Stimulated activated CD4-positive, alpha-beta T cell treated with anti-CD3 and anti-CD28 coated beads, Interleukin-12 subunit alpha, Interleukin-12 subunit beta, amount 100 ng/mL, for 48 hours (primary cell): ENCODE results near the gene DNPH1.

Experiments
- DNase-seq, 3 donors: peaks; one replicate each; pipeline ENCODE4 v3.0.0-alpha.2; 2020; ENCODE audit warnings: low read depth in 2 of 3, low spot score in 1 of 3

The DNPH1 gene

DNA sequence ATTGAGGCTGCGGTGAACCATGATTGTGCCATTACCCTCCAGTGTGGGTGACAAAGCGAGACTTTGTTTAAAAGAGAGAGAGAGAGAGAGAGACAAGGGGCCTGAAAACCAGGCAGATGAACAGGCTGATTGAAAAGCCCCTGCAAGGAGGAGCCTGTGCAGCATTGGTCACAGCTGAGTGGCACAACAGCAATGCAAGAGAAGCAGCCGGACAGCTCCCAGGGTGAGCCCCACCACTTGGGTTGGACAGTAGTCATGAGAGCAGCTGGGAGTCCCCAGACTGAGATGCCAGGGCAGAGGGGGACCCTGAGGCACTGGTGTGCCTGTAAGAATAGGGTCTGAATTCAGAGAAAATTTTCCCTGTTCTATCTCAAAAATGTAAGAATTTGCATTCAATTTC is 10.2 kb downstream of the DNPH1 start:
- DNase-seq, result no peak

GRCh38 chr6:43217351-43217750 is 11.9 kb downstream of the DNPH1 start:
- no peak for DNase-seq

GRCh38 chr6:43216200-43216599 is 13.1 kb downstream of the DNPH1 start:
- DNase-seq, result no peak

GRCh38 chr6:43215066-43215465 is 14.2 kb downstream of the DNPH1 start:
- DNase-seq, result no peak

- DNase-seq, result no peak
These were observed 15.8 kb downstream of the DNPH1 start for GRCh38 chr6:43213431-43213830.

GRCh38 chr6:43211955-43212354 is 17.3 kb downstream of the DNPH1 start:
- no peak for DNase-seq

- no peak for DNase-seq
These were observed 22.0 kb downstream of the DNPH1 start for GRCh38 chr6:43207286-43207685.

DNA sequence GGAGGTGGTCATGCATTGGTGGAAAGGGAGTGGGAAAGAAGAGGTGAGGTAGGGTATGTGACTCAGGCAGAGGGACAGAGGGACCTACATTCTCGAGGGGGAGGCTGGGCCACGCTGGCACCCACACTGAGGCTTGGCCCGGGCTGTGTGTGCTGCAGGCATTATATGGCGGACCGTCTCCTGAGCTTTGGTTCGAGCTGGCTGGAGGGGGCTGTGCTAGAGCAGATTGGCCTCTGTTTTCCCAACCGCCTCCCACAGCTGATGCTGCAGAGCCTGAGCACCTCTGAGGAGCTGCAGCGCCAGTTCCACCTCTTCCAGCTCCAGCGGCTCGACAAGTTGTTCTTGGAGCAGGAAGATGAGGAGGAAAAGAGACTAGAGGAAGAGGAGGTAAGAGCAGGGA is 23.4 kb downstream of the DNPH1 start:
- DNase-seq, result no peak

- no peak for DNase-seq
These were observed 24.8 kb downstream of the DNPH1 start for GRCh38 chr6:43204271-43205105.

GRCh38 chr6:43203718-43204095 is 25.6 kb downstream of the DNPH1 start:
- DNase-seq, result no peak

DNA sequence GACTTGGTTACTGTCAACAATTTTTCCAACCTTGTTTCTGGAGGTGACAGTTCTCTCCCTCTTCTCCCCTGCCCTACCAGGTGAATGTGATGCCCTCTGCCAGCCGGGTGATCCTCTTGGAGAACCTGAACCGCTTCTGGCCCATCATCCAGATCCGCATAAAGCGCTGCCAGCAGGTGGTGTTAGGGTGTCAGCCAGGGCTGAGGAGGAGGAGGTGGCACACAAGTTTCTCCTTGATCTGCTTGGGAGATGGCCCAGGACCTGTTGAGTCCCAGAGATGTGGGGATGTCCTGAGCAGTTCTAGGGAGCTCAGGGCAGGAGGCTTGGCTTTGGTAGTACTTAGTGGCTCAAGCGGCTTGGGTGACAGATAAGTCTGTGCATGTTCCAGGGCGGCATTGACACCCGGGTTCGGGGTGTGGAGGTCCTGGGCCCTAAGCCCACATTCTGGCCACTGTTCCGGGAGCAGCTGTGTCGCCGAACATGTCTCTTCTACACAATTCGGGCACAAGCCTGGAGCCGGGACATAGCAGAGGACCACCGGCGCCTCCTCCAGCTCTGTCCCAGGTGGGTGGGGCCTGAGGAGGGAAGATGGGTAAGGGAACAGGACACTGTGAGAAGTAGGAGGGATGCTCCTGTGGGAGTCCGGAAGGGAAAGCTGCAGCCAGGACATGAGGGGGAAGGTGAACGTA is 26.1 kb downstream of the DNPH1 start:
- no peak for DNase-seq

GRCh38 chr6:43202451-43202850 is 26.8 kb downstream of the DNPH1 start:
- no peak for DNase-seq

DNA sequence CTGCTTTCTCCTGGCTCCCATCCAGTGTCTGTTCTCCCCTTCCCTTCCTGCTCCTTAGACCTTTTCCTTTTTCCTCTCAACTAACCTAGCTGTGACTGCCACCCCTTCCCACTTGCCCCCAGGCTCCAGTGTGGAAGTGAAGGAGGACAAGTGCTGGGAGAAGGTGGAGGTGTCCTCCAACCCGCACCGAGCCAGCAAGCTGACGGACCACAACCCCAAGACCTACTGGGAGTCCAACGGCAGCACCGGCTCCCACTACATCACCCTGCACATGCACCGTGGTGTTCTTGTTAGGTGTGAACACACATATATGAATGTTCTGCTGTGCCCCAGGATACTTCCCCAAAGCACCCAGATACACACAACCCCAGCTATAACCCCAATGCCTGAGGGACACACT is 28.7 kb downstream of the DNPH1 start:
- no peak for DNase-seq

GRCh38 chr6:43199912-43200311 is 29.4 kb downstream of the DNPH1 start:
- DNase-seq, result no peak

DNA sequence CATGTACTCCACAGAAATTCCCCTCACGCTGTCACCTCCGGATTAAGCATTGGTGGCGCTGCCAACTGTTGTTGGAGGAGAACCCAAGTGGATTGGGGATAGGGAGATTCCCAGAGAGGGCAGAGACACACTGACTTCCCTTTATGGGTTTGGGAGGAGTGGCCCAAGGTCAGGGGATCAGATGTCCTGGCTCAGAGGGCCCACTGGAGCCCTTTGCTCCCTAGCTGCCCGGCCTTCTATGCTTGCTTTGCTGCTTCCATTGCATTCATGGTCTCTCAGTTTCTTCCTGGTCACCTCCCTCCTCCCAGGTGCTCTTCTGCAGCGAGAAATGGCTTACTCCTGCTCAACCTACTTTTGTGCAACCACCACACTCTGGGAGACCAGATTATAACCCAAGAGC is 32.9 kb downstream of the DNPH1 start:
- DNase-seq, result no peak

DNA sequence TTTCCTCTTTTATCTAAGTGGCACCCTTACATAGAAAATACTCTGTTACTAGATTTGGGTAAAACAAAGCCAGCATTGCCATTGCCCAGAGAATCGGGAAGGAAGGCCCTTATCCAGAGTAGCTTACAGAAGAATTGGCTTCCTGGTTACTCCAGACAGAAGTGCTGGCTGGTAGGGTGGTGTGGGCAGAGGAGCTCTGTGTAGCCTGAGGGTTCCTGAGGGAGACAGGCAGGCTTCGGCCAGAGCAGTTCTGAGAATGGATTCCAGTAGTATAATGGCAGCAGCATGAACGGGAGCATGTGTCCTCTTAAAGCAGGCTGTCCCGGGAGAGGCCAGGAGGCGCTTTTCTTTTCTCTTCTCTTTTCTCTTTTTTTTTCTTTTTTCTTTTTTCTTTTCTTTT is 35.4 kb downstream of the DNPH1 start:
- DNase-seq, result no peak

GRCh38 chr6:43192911-43193310 is 36.4 kb downstream of the DNPH1 start:
- DNase-seq, result no peak

DNA sequence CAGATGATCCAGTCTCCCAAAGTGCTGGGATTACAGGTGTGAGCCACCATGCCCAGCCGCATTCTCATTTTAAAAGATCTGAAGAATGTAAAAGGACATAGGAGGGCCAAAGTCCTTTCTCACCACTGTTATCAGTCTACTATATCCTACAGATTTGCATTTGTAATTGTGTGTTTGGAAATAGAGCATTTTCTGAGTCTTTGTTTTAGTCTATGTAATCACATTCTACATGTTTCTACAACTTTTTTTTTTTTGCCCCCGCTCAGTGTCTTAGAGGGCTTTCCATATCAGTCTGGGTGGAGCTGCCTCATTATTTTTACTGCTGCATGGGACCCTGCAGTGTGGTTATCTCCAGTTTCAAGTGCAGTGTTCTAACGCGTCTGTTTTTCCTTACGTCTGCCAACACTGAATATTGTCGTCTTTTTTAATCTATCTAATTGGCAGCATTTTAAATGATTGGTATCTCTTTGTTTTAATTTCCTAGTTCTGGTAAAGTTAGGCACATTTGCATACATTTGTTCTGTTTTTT is 39.4 kb downstream of the DNPH1 start:
- no peak for DNase-seq

DNA sequence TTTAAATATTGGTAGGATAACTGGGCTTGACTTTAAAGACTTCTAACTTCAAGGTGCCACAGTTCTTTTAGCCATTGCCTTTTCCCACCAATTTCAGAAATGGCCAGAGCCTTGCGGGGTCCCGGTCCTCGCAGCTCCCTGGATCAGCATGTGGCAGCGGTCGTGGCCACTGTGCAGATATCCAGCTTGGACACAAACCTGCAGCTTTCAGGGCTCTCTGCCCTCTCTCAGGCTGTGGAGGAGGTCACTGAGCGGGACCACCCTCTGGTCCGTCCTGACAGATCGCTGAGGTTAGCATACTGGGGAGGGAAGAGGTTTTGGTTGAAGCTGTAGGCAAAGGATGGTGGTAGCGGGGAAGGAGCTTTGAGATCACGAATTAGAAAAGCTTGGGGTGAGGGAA is 40.9 kb downstream of the DNPH1 start:
- DNase-seq, result no peak

GRCh38 chr6:43187821-43188220 is 41.5 kb downstream of the DNPH1 start:
- no peak for DNase-seq

- no peak for DNase-seq
These were observed 42.6 kb downstream of the DNPH1 start for GRCh38 chr6:43186706-43187105.

DNA sequence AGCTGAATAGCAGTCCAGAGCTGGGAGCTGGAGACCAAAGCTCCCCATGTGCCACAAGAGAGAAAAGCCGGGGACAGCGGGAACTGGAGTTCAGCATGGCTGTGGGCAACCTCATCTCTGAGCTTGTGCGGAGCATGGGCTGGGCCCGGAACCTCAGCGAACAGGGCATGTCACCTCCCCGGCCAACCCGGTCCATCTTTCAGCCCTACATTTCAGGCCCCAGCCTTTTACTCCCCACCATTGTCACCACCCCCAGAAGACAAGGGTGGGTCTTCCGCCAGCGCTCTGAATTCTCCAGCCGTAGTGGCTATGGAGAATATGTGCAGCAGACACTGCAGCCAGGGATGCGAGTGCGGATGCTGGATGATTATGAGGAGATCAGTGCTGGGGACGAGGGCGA is 43.3 kb downstream of the DNPH1 start:
- DNase-seq, result no peak
